Astrocyte (in vitro differentiated cells and primary cell): ENCODE results near the gene JAM2. TPM values are rescaled to one million over a fixed set of nuclear protein-coding genes. Genes with fewer than 3 reads are reported as not detected.

Experiments used
- DNase-seq: peaks from one replicate; pipeline ENCODE4 v3.0.0-alpha.2; 2010; ENCODE audit warnings: low read depth
- FAIRE-seq: peaks from 2 replicates; lab custom pipeline; 2011; peaks lifted over from hg19 to GRCh38; lab: Jason Lieb, UNC
- H2AFZ ChIP-seq: 2 replicates; pipeline ENCODE4 v1.6.0; 2012; ENCODE audit warnings: low read depth, low read length, inconsistent platforms
- H3K27ac ChIP-seq: 2 replicates; pipeline ENCODE4 v1.5.1; 2011; ENCODE audit warnings: low read depth, low read length, inconsistent platforms
- H3K27me3 ChIP-seq: 2 replicates; pipeline ENCODE4 v1.6.0; 2011; ENCODE audit warnings: low read length, inconsistent platforms; ENCODE audit not compliant: insufficient read depth
- H3K36me3 ChIP-seq: 2 replicates; pipeline ENCODE4 v1.5.1; 2011; ENCODE audit warnings: low read length, inconsistent platforms; ENCODE audit not compliant: insufficient read depth
- H3K4me1 ChIP-seq: 2 replicates; pipeline ENCODE4 v1.5.1; 2011; ENCODE audit warnings: low read length, inconsistent platforms; ENCODE audit not compliant: insufficient read depth
- H3K4me2 ChIP-seq: 2 replicates; pipeline ENCODE4 v1.6.0; 2012; ENCODE audit warnings: low read length, inconsistent platforms
- H3K4me3 ChIP-seq: 2 replicates; pipeline ENCODE4 v1.5.1; 2011; ENCODE audit warnings: low read depth, mild to moderate bottlenecking, low read length, inconsistent platforms; ENCODE audit not compliant: insufficient read depth
- H3K79me2 ChIP-seq: 2 replicates; pipeline ENCODE4 v1.6.0; 2012; ENCODE audit warnings: mild to moderate bottlenecking, low read length, inconsistent platforms; ENCODE audit not compliant: insufficient read depth
- H3K9ac ChIP-seq: 2 replicates; pipeline ENCODE4 v1.6.0; 2012; ENCODE audit warnings: mild to moderate bottlenecking, low read length, inconsistent platforms
- H3K9me3 ChIP-seq: 2 replicates; pipeline ENCODE4 v1.5.1; 2012; ENCODE audit warnings: low read depth, mild to moderate bottlenecking, low read length, inconsistent platforms; ENCODE audit not compliant: insufficient read depth
- H4K20me1 ChIP-seq: 2 replicates; pipeline ENCODE4 v1.6.0; 2012; ENCODE audit warnings: low read length, inconsistent platforms; ENCODE audit not compliant: insufficient read depth
- H3K27ac Mint-ChIP-seq: one replicate; pipeline ENCODE4 v1.8.0; 2021; ENCODE audit warnings: mild to moderate bottlenecking, mixed read lengths; ENCODE audit not compliant: unreplicated experiment
- H3K27me3 Mint-ChIP-seq: one replicate; pipeline ENCODE4 v1.8.0; 2021; ENCODE audit warnings: low read depth, mixed read lengths; ENCODE audit not compliant: unreplicated experiment
- H3K36me3 Mint-ChIP-seq: one replicate; pipeline ENCODE4 v1.8.0; 2021; ENCODE audit warnings: low read depth, mixed read lengths; ENCODE audit not compliant: unreplicated experiment
- H3K4me1 Mint-ChIP-seq: one replicate; pipeline ENCODE4 v1.8.0; 2021; ENCODE audit warnings: low read depth, mixed read lengths; ENCODE audit not compliant: unreplicated experiment
- H3K4me3 Mint-ChIP-seq: one replicate; pipeline ENCODE4 v1.8.0; 2021; ENCODE audit warnings: mild to moderate bottlenecking, moderate library complexity, mixed read lengths; ENCODE audit not compliant: unreplicated experiment
- H3K9me3 Mint-ChIP-seq: one replicate; pipeline ENCODE4 v1.8.0; 2021; ENCODE audit warnings: mild to moderate bottlenecking, mixed read lengths; ENCODE audit not compliant: unreplicated experiment
- EZH2 ChIP-seq: IDR thresholded peaks from 2 replicates; pipeline ENCODE4 v1.6.1; 2012; ENCODE audit warnings: mild to moderate bottlenecking, low read length, inconsistent platforms; ENCODE audit not compliant: insufficient read depth
- total RNA-seq: library from RNA; stranded (reverse); gene quantifications from 2 replicates; pipeline ENCODE4 v1.2.1, GENCODE V29; 2021
- TF ChIP-seq, protein P1 (sequence below): IDR thresholded peaks from 2 replicates; pipeline ENCODE4 v1.5.1; 2011; ENCODE audit warnings: low read depth, mild to moderate bottlenecking, inconsistent platforms, low read length, moderate library complexity; ENCODE audit not compliant: insufficient read depth

Gene JAM2
- total RNA-seq, 1 donor from 2014 or later, result 3.7 TPM

GRCh38 chr21:25607151-25608043 lies 31.7 kb upstream of the JAM2 start, which contains the start of gene MRPL39:
Gene MRPL39 (minus strand): TSS chr21:25607481. CDS start chr21:25607475, 6 bp downstream.
- H3K4me1 ChIP-seq, result peaks cover 7% of the 10 kb centered on the region
- no peaks in the 10 kb centered on the region for H4K20me1 ChIP-seq
- Mint-ChIP-seq H3K4me3 (peak within 1 kb of the TSS; percentile 100), H3K4me1 (peaks cover 9% of the 10 kb centered on the region), H3K9me3 (no peaks in the 10 kb centered on the region), H3K36me3 (peaks cover 5% of the 10 kb centered on the region), H3K27ac (peak within 1 kb of the TSS; percentile 98), H3K27me3 (peaks cover 2% of the 10 kb centered on the region)
- peak within 1 kb of the TSS; percentile 100 for H2AFZ ChIP-seq
- FAIRE-seq, result no peak
- H3K27me3 ChIP-seq, result no peaks in the 10 kb centered on the region
- DNase-seq, result peak; percentile 85
- H3K4me3 ChIP-seq, result peak within 1 kb of the TSS; percentile 93
- H3K27ac ChIP-seq, result peak within 1 kb of the TSS; percentile 77
- H3K79me2 ChIP-seq, result peaks cover 31% of the 10 kb centered on the region
- peak within 1 kb of the TSS; percentile 98 for H3K4me2 ChIP-seq
- peaks cover 20% of the 10 kb centered on the region for H3K36me3 ChIP-seq
- no peaks in the 10 kb centered on the region for H3K9me3 ChIP-seq
- H3K9ac ChIP-seq, result peak within 1 kb of the TSS; percentile 96
- TF ChIP-seq, protein P1, sequence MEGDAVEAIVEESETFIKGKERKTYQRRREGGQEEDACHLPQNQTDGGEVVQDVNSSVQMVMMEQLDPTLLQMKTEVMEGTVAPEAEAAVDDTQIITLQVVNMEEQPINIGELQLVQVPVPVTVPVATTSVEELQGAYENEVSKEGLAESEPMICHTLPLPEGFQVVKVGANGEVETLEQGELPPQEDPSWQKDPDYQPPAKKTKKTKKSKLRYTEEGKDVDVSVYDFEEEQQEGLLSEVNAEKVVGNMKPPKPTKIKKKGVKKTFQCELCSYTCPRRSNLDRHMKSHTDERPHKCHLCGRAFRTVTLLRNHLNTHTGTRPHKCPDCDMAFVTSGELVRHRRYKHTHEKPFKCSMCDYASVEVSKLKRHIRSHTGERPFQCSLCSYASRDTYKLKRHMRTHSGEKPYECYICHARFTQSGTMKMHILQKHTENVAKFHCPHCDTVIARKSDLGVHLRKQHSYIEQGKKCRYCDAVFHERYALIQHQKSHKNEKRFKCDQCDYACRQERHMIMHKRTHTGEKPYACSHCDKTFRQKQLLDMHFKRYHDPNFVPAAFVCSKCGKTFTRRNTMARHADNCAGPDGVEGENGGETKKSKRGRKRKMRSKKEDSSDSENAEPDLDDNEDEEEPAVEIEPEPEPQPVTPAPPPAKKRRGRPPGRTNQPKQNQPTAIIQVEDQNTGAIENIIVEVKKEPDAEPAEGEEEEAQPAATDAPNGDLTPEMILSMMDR, result peak; percentile 23
- no peak for TF ChIP-seq EZH2

DNA sequence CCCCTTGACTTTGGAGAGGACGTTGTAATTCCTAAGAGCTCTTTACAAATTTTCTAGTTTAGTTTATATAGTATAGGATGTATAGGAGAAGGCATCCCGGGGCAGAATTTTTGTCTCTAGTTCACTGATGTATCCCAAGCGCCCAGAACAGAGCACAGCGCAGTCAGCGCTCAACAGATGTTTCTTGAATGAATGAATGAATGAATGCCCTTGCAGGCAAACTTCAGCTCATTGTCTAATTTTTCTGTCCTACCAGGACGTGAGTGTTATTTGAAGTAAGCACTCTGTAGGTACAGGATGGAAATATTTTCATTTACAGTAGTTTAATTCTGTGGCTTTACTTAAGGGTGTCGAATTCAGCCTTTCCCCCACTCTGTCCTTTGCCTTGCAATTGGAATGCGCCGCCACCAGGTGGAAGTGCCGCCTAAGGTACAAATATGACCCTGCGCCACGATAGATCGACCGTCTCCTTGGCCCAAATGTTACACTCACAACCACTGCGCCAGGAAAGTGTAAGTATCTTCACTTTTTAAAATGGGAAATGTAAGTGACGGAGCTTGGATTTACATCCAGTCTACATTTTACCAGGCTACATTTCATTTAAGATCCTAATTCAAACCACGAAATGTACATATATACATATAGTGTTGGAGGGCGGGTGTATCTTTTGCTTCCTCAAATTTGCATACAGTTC lies 30.9 kb upstream of the JAM2 start:
- peak overlapping the region; percentile 93 for H3K4me3 ChIP-seq
- peak overlapping the region; percentile 98 for H3K4me2 ChIP-seq
- TF ChIP-seq, protein P1, result peak; percentile 97
- no peak for TF ChIP-seq EZH2
- FAIRE-seq (no peak), DNase-seq (peak; percentile 62)
- no peaks in the 10 kb centered on the region for H3K9me3 Mint-ChIP-seq
- no peaks in the 10 kb centered on the region for H3K27me3 ChIP-seq
- H3K9me3 ChIP-seq, result no peaks in the 10 kb centered on the region
- peak overlapping the region; percentile 96 for H3K9ac ChIP-seq
- H3K36me3 ChIP-seq, result peaks cover 14% of the 10 kb centered on the region
- peaks cover 3% of the 10 kb centered on the region for H3K36me3 Mint-ChIP-seq
- H3K4me1 Mint-ChIP-seq, result peaks cover 9% of the 10 kb centered on the region
- H4K20me1 ChIP-seq, result no peaks in the 10 kb centered on the region
- peaks cover 7% of the 10 kb centered on the region for H3K4me1 ChIP-seq
- peaks cover 30% of the 10 kb centered on the region for H3K79me2 ChIP-seq
- peak overlapping the region; percentile 1 for H3K27ac Mint-ChIP-seq
- peaks cover 4% of the 10 kb centered on the region for H3K27me3 Mint-ChIP-seq
- H2AFZ ChIP-seq, result peak overlapping the region; percentile 100
- H3K27ac ChIP-seq, result no peak overlapping the region
- H3K4me3 Mint-ChIP-seq, result peak overlapping the region; percentile 100
